ENCODE measurements around the gene ITGA11. TPM values are rescaled to one million over a fixed set of nuclear protein-coding genes. Genes with fewer than 3 reads are reported as not detected.

Gene ITGA11
- total RNA-seq, 2 donors from 2014 or later: 0.95 to 13.1 TPM

GRCh38 chr15:68378595-68378994, 53.4 kb downstream of the ITGA11 start:
- H3K27ac Mint-ChIP-seq: no peak overlapping the region
- H3K27me3 Mint-ChIP-seq: no peaks in the 10 kb centered on the region
- no peaks in the 10 kb centered on the region for H3K9me3 Mint-ChIP-seq
- no peak overlapping the region for H3K4me3 Mint-ChIP-seq
- ATAC-seq (replicated peaks): no peak
- H3K4me1 Mint-ChIP-seq: peaks cover 10% of the 10 kb centered on the region
- H3K36me3 Mint-ChIP-seq (ENCODE audit: low read depth): no peaks in the 10 kb centered on the region

DNA sequence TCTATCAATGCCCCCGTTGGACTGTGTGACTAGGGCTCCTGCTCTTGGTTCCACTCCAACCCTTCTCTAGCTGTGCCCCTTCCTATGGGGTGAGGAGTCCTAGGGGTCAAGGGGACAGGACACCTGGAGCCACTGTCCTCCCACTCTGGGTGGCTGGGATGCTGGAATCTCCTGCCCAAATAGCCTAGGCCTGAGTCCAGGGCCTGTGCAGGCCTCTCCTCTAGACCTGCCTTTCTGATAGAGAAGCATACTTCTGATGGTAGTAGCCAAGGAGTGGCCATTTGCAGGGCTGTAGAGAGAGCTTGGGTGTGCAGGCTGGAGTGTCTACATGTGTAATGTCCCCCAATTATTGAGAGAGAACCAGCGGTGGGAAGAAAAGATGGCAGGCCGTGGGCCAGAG, 54.2 kb downstream of the ITGA11 start:
- no peaks in the 10 kb centered on the region for H3K36me3 Mint-ChIP-seq (ENCODE audit: low read depth)
- no peaks in the 10 kb centered on the region for H3K9me3 Mint-ChIP-seq
- no peak for ATAC-seq (replicated peaks)
- no peak overlapping the region for H3K27ac Mint-ChIP-seq
- peaks cover 10% of the 10 kb centered on the region for H3K4me1 Mint-ChIP-seq
- H3K4me3 Mint-ChIP-seq: no peak overlapping the region
- no peaks in the 10 kb centered on the region for H3K27me3 Mint-ChIP-seq

DNA sequence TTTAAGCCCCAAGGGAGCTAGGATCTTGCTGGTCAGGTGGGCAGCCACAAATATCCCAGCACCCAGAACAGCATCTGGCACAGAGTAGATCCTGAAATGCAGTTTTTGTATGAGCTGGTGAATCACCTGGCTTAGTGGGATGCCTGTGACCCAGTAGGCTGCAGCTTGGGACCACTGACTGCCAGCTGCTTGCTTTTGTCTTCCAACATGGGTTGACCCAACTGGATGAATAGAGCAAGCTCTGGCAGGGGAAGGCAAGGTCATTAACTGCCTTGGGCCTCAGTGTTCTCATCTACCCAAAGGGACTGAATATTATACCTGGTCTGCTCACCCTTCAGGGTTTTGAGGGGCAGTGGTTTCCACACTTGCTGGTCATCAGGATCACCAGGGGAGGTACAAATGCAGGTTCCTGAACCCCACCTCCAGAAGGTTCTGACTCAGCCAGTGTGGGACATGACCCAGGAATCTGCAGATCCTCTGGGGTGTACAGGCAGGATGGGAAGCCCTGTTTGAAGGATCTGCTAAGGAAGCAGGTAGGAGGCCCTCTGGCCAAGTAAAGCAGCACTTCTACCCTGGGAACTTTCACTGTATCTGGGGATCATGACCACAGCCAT, 55.4 kb downstream of the ITGA11 start:
- Mint-ChIP-seq H3K27me3 (no peaks in the 10 kb centered on the region), H3K4me3 (no peak overlapping the region), H3K36me3 (ENCODE audit: low read depth) (no peaks in the 10 kb centered on the region), H3K4me1 (peaks cover 10% of the 10 kb centered on the region), H3K9me3 (no peaks in the 10 kb centered on the region), H3K27ac (no peak overlapping the region)
- ATAC-seq (replicated peaks): no peak

- no peak for ATAC-seq (replicated peaks)
- Mint-ChIP-seq H3K27me3 (no peaks in the 10 kb centered on the region), H3K4me3 (no peak overlapping the region), H3K36me3 (ENCODE audit: low read depth) (no peaks in the 10 kb centered on the region), H3K4me1 (peaks cover 10% of the 10 kb centered on the region), H3K27ac (no peak overlapping the region), H3K9me3 (no peaks in the 10 kb centered on the region)
Observed at GRCh38 chr15:68375716-68376220, 56.2 kb downstream of the ITGA11 start.

GRCh38 chr15:68375191-68375631, 56.8 kb downstream of the ITGA11 start:
- Mint-ChIP-seq H3K4me1 (peaks cover 10% of the 10 kb centered on the region), H3K4me3 (no peak overlapping the region), H3K36me3 (ENCODE audit: low read depth) (no peaks in the 10 kb centered on the region), H3K27me3 (no peaks in the 10 kb centered on the region), H3K27ac (no peak overlapping the region), H3K9me3 (no peaks in the 10 kb centered on the region)
- no peak for ATAC-seq (replicated peaks)

DNA sequence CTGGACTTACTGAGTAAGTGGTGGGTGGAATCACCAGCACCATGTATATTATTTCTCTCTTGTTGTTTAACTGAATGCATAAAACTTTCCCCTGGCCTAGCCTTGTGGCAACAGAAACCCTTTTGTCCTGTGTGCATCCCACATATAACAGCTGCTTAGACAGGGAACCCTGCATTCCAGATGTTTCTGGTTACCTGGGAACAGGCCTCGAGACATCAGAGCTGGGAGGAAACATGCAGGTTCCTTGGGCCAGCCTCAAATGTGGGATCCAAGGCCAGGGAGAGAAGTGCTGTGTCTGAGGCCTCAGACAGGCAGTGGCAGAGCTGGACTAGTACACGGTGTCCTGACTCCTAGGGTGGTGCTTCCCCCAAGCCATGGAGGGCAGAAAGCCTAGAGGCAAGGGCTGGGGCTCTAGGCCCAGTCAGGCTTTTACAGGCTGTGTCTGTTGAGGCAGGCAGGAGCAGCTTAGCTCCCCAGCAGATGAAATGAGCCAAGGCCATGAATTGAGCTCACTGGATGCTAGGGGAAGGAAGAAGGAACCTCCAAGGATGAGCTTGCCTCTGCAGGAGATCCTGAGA, 57.7 kb downstream of the ITGA11 start:
- Mint-ChIP-seq H3K9me3 (no peaks in the 10 kb centered on the region), H3K27ac (no peak overlapping the region), H3K27me3 (no peaks in the 10 kb centered on the region), H3K36me3 (ENCODE audit: low read depth) (no peaks in the 10 kb centered on the region), H3K4me3 (no peak overlapping the region), H3K4me1 (peaks cover 4% of the 10 kb centered on the region)
- ATAC-seq (replicated peaks): no peak

DNA sequence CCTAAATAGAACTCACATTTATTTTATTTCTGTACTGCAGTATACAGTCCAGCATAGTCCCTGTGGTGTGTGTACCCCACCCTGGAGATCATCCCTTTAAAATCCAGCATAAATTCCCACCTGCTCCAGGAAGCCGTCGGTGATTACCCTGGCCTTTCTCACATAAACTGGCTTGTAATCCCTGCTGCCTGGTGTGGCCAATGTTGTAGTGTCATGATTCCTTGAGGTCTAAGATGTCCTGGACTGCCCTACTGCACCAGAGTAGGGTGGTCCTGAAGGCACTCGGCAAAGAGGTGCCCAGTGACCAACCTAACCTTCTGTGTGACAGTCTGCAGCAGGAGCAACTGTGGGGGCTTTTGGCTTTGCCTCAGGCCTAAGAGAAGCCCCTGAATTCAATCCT, 58.9 kb downstream of the ITGA11 start:
- Mint-ChIP-seq H3K4me3 (no peak overlapping the region), H3K9me3 (no peaks in the 10 kb centered on the region), H3K4me1 (no peaks in the 10 kb centered on the region), H3K36me3 (ENCODE audit: low read depth) (no peaks in the 10 kb centered on the region), H3K27ac (no peak overlapping the region), H3K27me3 (no peaks in the 10 kb centered on the region)
- ATAC-seq (replicated peaks): no peak

- no peak overlapping the region for H3K4me3 Mint-ChIP-seq
- ATAC-seq (replicated peaks): no peak
- H3K27me3 Mint-ChIP-seq: no peaks in the 10 kb centered on the region
- no peak overlapping the region for H3K27ac Mint-ChIP-seq
- no peaks in the 10 kb centered on the region for H3K4me1 Mint-ChIP-seq
- no peaks in the 10 kb centered on the region for H3K36me3 Mint-ChIP-seq (ENCODE audit: low read depth)
- no peaks in the 10 kb centered on the region for H3K9me3 Mint-ChIP-seq
Observed at GRCh38 chr15:68372291-68372811, 59.6 kb downstream of the ITGA11 start.

DNA sequence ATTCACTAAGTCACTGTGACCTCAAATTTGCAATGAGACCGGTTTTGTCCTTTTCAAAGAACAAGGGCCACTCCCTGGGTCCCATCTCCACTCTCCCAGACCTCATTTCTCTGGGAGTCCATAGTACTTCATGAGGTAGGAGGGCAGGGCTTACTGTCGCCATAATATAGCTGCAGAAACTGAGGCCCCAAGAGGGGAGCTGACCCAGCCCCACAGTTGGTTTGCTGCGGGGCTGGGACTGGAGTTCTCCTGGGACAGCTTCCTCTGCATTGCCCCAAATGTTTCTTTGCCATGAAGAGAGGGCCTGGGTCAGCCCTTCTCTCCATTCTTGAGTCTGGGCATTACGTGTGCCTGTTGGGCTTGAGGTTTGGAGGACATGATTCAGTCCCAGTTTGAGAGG, 60.1 kb downstream of the ITGA11 start:
- Mint-ChIP-seq H3K27me3 (no peaks in the 10 kb centered on the region), H3K9me3 (no peaks in the 10 kb centered on the region), H3K4me1 (no peaks in the 10 kb centered on the region), H3K4me3 (no peak overlapping the region), H3K27ac (no peak overlapping the region), H3K36me3 (ENCODE audit: low read depth) (no peaks in the 10 kb centered on the region)
- no peak for ATAC-seq (replicated peaks)

GRCh38 chr15:68371160-68371559, 60.8 kb downstream of the ITGA11 start:
- ATAC-seq (replicated peaks): no peak
- no peaks in the 10 kb centered on the region for H3K9me3 Mint-ChIP-seq
- H3K4me1 Mint-ChIP-seq: no peaks in the 10 kb centered on the region
- H3K4me3 Mint-ChIP-seq: no peak overlapping the region
- H3K36me3 Mint-ChIP-seq (ENCODE audit: low read depth): no peaks in the 10 kb centered on the region
- H3K27ac Mint-ChIP-seq: no peak overlapping the region
- no peaks in the 10 kb centered on the region for H3K27me3 Mint-ChIP-seq

GRCh38 chr15:68370768-68371151, 61.2 kb downstream of the ITGA11 start:
- H3K27me3 Mint-ChIP-seq: no peaks in the 10 kb centered on the region
- no peak overlapping the region for H3K27ac Mint-ChIP-seq
- no peaks in the 10 kb centered on the region for H3K9me3 Mint-ChIP-seq
- no peaks in the 10 kb centered on the region for H3K4me1 Mint-ChIP-seq
- no peak for ATAC-seq (replicated peaks)
- H3K4me3 Mint-ChIP-seq: no peak overlapping the region
- H3K36me3 Mint-ChIP-seq (ENCODE audit: low read depth): no peaks in the 10 kb centered on the region

DNA sequence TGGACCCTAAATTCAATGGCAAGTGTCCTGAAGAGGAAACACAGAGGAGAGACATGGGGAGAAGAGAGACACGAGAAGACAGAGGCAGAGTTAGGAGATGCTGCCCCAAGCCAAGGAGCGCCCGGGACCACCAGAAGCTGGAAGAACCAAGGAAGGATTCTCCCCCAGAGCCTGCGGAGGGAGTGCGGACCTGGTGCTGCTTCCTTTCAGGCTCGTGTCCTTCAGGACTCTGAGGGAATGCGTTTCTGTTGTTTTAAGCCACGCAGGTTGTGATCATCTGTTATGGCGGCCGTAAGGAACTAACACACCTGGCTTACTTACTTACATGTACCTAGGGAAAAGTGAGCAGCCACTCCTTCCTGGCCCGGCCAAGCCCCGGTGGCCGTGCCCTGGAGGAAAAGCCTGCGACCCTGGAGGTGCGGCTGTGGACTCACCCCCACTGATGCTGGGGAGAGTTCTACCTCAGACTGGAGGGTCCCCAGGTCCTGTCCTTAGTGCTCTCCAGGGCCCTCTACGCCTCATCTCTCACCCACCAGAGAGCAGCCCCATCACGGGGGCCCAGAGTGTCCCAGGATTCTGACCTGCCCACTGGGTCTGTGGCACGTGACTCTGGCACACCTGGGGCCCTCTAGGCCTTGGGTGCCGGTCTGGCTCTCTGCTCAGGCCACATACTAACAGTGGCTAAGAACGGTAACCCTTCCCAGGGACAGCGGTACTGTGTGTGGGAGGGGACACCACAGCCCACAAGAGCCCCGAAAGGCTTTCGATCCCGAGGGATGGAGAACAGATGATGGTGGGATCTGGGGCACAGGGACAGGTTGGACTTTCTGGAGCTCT, 61.8 kb downstream of the ITGA11 start:
- no peak overlapping the region for H3K4me3 Mint-ChIP-seq
- H3K9me3 Mint-ChIP-seq: no peaks in the 10 kb centered on the region
- peaks cover 2% of the 10 kb centered on the region for H3K4me1 Mint-ChIP-seq
- no peak for ATAC-seq (replicated peaks)
- no peaks in the 10 kb centered on the region for H3K27me3 Mint-ChIP-seq
- H3K36me3 Mint-ChIP-seq (ENCODE audit: low read depth): no peaks in the 10 kb centered on the region
- no peak overlapping the region for H3K27ac Mint-ChIP-seq

- Mint-ChIP-seq H3K4me3 (no peak overlapping the region), H3K27ac (no peak overlapping the region), H3K9me3 (no peaks in the 10 kb centered on the region), H3K36me3 (ENCODE audit: low read depth) (no peaks in the 10 kb centered on the region), H3K27me3 (no peaks in the 10 kb centered on the region), H3K4me1 (peaks cover 5% of the 10 kb centered on the region)
- no peak for ATAC-seq (replicated peaks)
Observed at GRCh38 chr15:68368731-68369435, 63.1 kb downstream of the ITGA11 start.

DNA sequence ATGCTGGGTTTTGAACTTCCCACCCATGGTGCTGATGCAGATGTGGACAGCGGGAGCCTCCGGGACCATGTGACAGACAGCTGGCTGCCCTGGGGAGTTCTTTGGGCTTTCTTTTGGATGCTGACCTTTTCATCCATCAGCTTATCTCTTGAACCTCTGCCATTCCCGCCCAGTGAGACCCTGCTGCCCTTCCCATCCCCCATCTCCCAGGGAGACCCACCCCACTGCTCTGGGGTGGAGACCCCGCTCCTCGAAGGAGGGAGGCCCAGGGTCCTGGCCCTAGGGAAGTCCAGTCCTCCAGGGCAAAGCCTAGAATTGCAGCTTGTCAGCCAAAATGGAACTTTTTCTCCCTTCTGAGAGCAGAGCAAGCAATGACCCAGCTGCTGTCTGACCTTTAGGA, 64.0 kb downstream of the ITGA11 start:
- H3K4me1 Mint-ChIP-seq: peaks cover 5% of the 10 kb centered on the region
- ATAC-seq (replicated peaks): no peak
- no peak overlapping the region for H3K4me3 Mint-ChIP-seq
- no peaks in the 10 kb centered on the region for H3K36me3 Mint-ChIP-seq (ENCODE audit: low read depth)
- no peaks in the 10 kb centered on the region for H3K27me3 Mint-ChIP-seq
- H3K9me3 Mint-ChIP-seq: no peaks in the 10 kb centered on the region
- H3K27ac Mint-ChIP-seq: no peak overlapping the region

Measured in activated T-helper 17 cell treated with anti-CD3 and anti-CD28 coated beads, Interleukin-2, amount 50 U/mL, for 72 hours (primary cell).